Left ventricle myocardium superior (tissue), 1 donor: ENCODE data around the gene CBX4. TPM values are rescaled to one million over a fixed set of nuclear protein-coding genes. Genes with fewer than 3 reads are reported as not detected.

Experiments used
- ATAC-seq: fragments of 200-7000 bp; cut with Tn5 transposase; one replicate; pipeline ENCODE4 v1.9.1; 2020; ENCODE audit warnings: mild to moderate bottlenecking, moderate library complexity
- DNase-seq: peaks from one replicate; pipeline ENCODE4 v3.0.0-alpha.2; 2020
- intact Hi-C: fragments of 100-400 bp; cut with micrococcal nuclease; formaldehyde crosslinking; loops from one replicate; pipeline ENCODE4 v1.11.0; 2022
- long read RNA-seq: library from polyadenylated mRNA; unstranded; transcript quantifications from one replicate; pipeline ENCODE4 v2.0.0, GENCODE V29; 2021
- total RNA-seq: library from RNA; stranded (reverse); fragmentation: NEBNext Ultra II Directional; extraction: Animal tissue kit (Norgen Biotek cat#: 25700); gene quantifications from one replicate; pipeline ENCODE4 v1.2.1, GENCODE V29; 2021
- donor health status: DM: no; HTN: yes; CAD: no; lungs with severe emphysema.

The CBX4 gene
- total RNA-seq = 27.4 TPM
- long read RNA-seq, transcript CBX4-201 (5 exons, 2,664 nt) = major isoform, 14 of 42 reads
- long read RNA-seq, partial matches to known transcripts = 0 of 42 reads
- long read RNA-seq, other reads (novel, unspliced or antisense) = 28 of 42 reads

- intact Hi-C loops = no loop called here
- DNase-seq (peak; percentile 98), ATAC-seq (peak; percentile 82)
These were observed at the start of gene CBX4 for GRCh38 chr17:79839356-79840268. CBX4 (minus strand) TSS chr17:79839440; CDS start chr17:79839251, 189 bp downstream.

- DNase-seq (no peak), ATAC-seq (no peak)
- intact Hi-C loops = no loop called here
These were observed 48.8 kb upstream of the CBX4 start for GRCh38 chr17:79888009-79888540.

GRCh38 chr17:79887451-79887991, 48.3 kb upstream of the CBX4 start:
- DNase-seq (no peak), ATAC-seq (no peak)
- intact Hi-C loops = no loop called here

GRCh38 chr17:79883202-79883601, 44.0 kb upstream of the CBX4 start:
- no peak for DNase-seq
- intact Hi-C loops = no loop called here
- no peak for ATAC-seq

- no peak for DNase-seq
- no peak for ATAC-seq
- intact Hi-C loops = no loop called here
These were observed 39.2 kb upstream of the CBX4 start for GRCh38 chr17:79878329-79878947.

GRCh38 chr17:79877041-79877440, 37.8 kb upstream of the CBX4 start:
- DNase-seq (no peak), ATAC-seq (no peak)
- intact Hi-C loops = no loop called here

GRCh38 chr17:79875511-79875910, 36.3 kb upstream of the CBX4 start:
- intact Hi-C loops = no loop called here
- ATAC-seq = no peak
- no peak for DNase-seq

- intact Hi-C loops = no loop called here
- peak; percentile 38 for ATAC-seq
- DNase-seq = no peak
These were observed 35.2 kb upstream of the CBX4 start for GRCh38 chr17:79874329-79874981.

- DNase-seq (peak; percentile 14), ATAC-seq (no peak)
- intact Hi-C loops = no loop called here
These were observed 34.3 kb upstream of the CBX4 start for GRCh38 chr17:79873583-79873982.

- intact Hi-C loops = no loop called here
- DNase-seq (peak; percentile 4), ATAC-seq (no peak)
These were observed 33.5 kb upstream of the CBX4 start for GRCh38 chr17:79872762-79873161.

- DNase-seq (peak; percentile 15), ATAC-seq (no peak)
- intact Hi-C loops = no loop called here
These were observed 31.9 kb upstream of the CBX4 start for GRCh38 chr17:79871131-79871530.

GRCh38 chr17:79870540-79870939, 31.3 kb upstream of the CBX4 start:
- no peak for ATAC-seq
- intact Hi-C loops = no loop called here

GRCh38 chr17:79866791-79867518, 27.7 kb upstream of the CBX4 start:
- intact Hi-C loops = no loop called here
- DNase-seq (peak; percentile 4), ATAC-seq (no peak)

More at GRCh38 chr17:79870540-79870939, 31.3 kb upstream of the CBX4 start:
- peak; percentile 6 for DNase-seq

- intact Hi-C loops = no loop called here
- DNase-seq = peak; percentile 30
- peak; percentile 26 for ATAC-seq
These were observed 26.3 kb upstream of the CBX4 start for GRCh38 chr17:79865351-79866210.

- intact Hi-C loops = no loop called here
- ATAC-seq = no peak
- peak; percentile 10 for DNase-seq
These were observed 25.5 kb upstream of the CBX4 start for GRCh38 chr17:79864617-79865250.

GRCh38 chr17:79864147-79864546, 24.9 kb upstream of the CBX4 start:
- intact Hi-C loops = no loop called here
- no peak for ATAC-seq
- DNase-seq = peak; percentile 4

- DNase-seq (peak; percentile 41), ATAC-seq (no peak)
- intact Hi-C loops = no loop called here
These were observed 23.7 kb upstream of the CBX4 start for GRCh38 chr17:79862771-79863440.
